Measurements from ENCODE around the gene TTC32.
A peak's percentile ranks its signal among the peaks of the same experiment; 100 is the strongest.
"Not testable (repeated sequence)": the region's sequence is repeated elsewhere in the genome, so short reads cannot be mapped to it uniquely, and the experiment has no call there.

Gene TTC32

GRCh38 chr2:19937004-19937403, 35.2 kb upstream of the TTC32 start:
- no peak overlapping the region for H3K4me3 ChIP-seq (replicated peaks; ENCODE audit: low read depth, low read length)
- no peak for TF ChIP-seq CTCF (IDR thresholded peaks at IDR 0.05; ENCODE audit: low read depth, low read length, missing control alignments)
- DNase-seq (ENCODE audit: extremely low read depth, low read depth), result no peak

DNA sequence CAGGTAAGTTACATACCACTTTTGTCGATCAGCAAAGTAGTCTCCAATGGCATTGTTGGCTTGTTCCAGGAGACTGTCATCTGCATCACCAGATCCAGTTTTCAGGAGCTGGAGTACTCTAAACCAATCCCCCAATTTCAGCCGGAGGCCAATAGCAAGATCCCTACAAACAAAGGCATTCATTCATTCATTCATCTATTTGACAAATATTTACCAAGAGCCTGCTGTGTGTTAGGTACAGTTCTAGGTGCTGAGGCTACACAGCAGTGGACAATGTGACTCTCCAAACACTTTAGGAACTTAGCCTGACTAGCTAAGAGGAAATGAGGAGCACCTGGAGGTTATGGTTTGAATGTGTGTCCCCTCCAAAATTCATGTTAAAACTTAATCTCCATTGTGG, 34.4 kb upstream of the TTC32 start:
- TF ChIP-seq CTCF (IDR thresholded peaks at IDR 0.05; ENCODE audit: low read depth, low read length, missing control alignments), result no peak
- no peak overlapping the region for H3K4me3 ChIP-seq (replicated peaks; ENCODE audit: low read depth, low read length)
- DNase-seq (ENCODE audit: extremely low read depth, low read depth), result no peak

- no peak for TF ChIP-seq CTCF (IDR thresholded peaks at IDR 0.05; ENCODE audit: low read depth, low read length, missing control alignments)
- DNase-seq (ENCODE audit: extremely low read depth, low read depth), result peak; percentile 43
- no peak overlapping the region for H3K4me3 ChIP-seq (replicated peaks; ENCODE audit: low read depth, low read length)
Measured at GRCh38 chr2:19933351-19933981, 31.7 kb upstream of the TTC32 start.

DNA sequence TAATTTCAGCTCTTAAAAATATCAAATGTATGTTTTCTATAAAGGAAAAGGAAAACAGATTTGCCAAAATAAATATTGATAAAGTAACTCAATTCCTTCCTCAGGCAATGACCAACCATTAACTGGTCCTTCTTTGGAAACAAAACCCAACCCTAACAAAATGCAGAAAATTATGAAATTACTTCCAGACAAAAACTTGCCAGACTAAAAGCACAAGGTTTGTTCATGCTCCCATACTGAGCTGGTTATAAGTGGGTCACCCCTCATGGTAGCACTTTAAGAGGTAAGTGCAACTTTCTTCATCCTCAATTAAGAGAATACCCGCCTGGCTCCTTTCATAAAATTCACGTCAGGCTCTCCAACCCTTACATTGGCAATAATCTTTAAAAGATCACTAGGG, 31.1 kb upstream of the TTC32 start:
- no peak for TF ChIP-seq CTCF (IDR thresholded peaks at IDR 0.05; ENCODE audit: low read depth, low read length, missing control alignments)
- DNase-seq (ENCODE audit: extremely low read depth, low read depth), result no peak
- H3K4me3 ChIP-seq (replicated peaks; ENCODE audit: low read depth, low read length), result no peak overlapping the region

DNA sequence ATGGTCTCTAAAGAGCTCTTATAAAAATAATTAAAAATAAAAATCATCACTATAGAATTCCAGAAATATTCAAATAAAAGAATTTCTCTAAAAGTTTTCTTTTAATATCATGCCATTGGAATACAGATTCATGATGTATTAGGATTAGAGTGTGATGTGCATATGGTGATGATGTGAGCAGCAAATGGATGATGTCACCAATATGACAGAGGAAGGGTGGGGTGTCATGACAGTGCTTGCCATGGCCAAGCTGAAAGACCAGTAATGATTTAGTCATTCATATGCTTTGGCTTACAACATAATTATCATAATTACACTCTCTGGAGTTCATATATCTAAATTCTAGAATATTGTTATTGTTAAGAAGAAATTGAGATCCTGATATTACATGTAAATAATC, 27.4 kb upstream of the TTC32 start:
- DNase-seq (ENCODE audit: extremely low read depth, low read depth), result no peak
- H3K4me3 ChIP-seq (replicated peaks; ENCODE audit: low read depth, low read length), result no peak overlapping the region
- TF ChIP-seq CTCF (IDR thresholded peaks at IDR 0.05; ENCODE audit: low read depth, low read length, missing control alignments), result no peak

DNA sequence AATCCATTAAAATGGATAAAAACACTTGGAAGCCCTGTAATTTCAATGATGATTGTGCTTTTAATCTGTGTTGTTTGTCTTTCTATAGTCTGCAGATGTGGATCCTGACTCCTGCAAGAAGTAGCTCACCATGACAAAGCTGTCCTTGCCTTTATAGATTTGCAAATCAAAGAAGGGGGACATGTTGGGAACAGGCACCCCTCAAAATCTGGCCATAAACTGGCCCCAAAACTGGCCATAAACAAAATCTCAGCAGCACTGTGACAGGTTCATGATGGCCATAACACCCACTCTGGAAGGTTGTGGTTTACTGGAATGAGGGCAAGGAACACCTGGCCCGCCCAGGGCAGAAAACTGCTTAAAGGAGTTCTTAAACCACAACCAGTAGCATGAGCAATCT, 26.0 kb upstream of the TTC32 start:
- DNase-seq (ENCODE audit: extremely low read depth, low read depth); H3K4me3 ChIP-seq (replicated peaks; ENCODE audit: low read depth, low read length): not testable (repeated sequence)

GRCh38 chr2:19924526-19924925, 22.7 kb upstream of the TTC32 start:
- DNase-seq (ENCODE audit: extremely low read depth, low read depth); H3K4me3 ChIP-seq (replicated peaks; ENCODE audit: low read depth, low read length): not testable (repeated sequence)

GRCh38 chr2:19922188-19922587, 20.4 kb upstream of the TTC32 start:
- H3K4me3 ChIP-seq (replicated peaks; ENCODE audit: low read depth, low read length); DNase-seq (ENCODE audit: extremely low read depth, low read depth): not testable (repeated sequence)

All from HFF-Myc (cell line).